HepG2 (cell line): ENCODE measurements around the gene KCNK7. TPM values are rescaled to one million over a fixed set of nuclear protein-coding genes. Genes with fewer than 3 reads are reported as not detected.

Source experiments
- ATAC-seq: fragments of 200-7000 bp; cut with Tn5 transposase; 3 replicates; pipeline ENCODE4 v1.9.1; 2020; ENCODE audit warnings: mild to moderate bottlenecking, moderate library complexity
- BruUV-seq: library from RNA; stranded (reverse); fragments of 400-500 nt; replicated peaks from 2 replicates; lab custom pipeline; 2021; lab: Mats Ljungman, UMichigan
- CTCF ChIA-PET: fragments of 300-600 bp; formaldehyde crosslinking; extraction: SDS; loops from one replicate; lab custom pipeline; 2021; ENCODE audit warnings: low total read pairs, inconsistent platforms, low intra/inter-chr PET ratio; lab: Yijun Ruan, JAX
- POLR2A ChIA-PET: fragments of 350-600 bp; sonication (Branson Sonifier 250); formaldehyde crosslinking; loops from one replicate; lab custom pipeline; 2020; ENCODE audit warnings: antibody characterized with exemption, inconsistent platforms; lab: Yijun Ruan, JAX
- DNase-seq: peaks from one replicate; pipeline ENCODE4 v3.0.0-alpha.2; 2015; ENCODE audit warnings: low spot score
- FAIRE-seq: peaks from 3 replicates; lab custom pipeline; 2011; peaks lifted over from hg19 to GRCh38; lab: Jason Lieb, UNC
- H2AFZ ChIP-seq: one replicate; pipeline ENCODE4 v1.6.1; 2011; ENCODE audit warnings: low read length, inconsistent platforms
- H3K27ac ChIP-seq: fragments of 300-600 bp; 3 replicates; pipeline ENCODE4 v1.8.0; 2011; ENCODE audit warnings: mixed run types, mild to moderate bottlenecking, mixed read lengths, low read length, inconsistent platforms; ENCODE audit not compliant: insufficient read depth; ENCODE audit errors: extremely low read length
- H3K27me3 ChIP-seq, 2 experiments: fragments of 200-600 bp in 1 of 2; 2 replicates in 1 of 2; 3 replicates in 1 of 2; pipeline versions ENCODE4 v1.6.0 to v1.8.0; 2011; ENCODE audit warnings: low read length in 2 of 2, mild to moderate bottlenecking in 2 of 2, moderate library complexity in 2 of 2, inconsistent platforms in 1 of 2; ENCODE audit not compliant: insufficient read depth in 2 of 2, control insufficient read depth in 1 of 2
- H3K36me3 ChIP-seq, 2 experiments: fragments of 200-600 bp in 1 of 2; replicated peaks in 1 of 2; 2 replicates in 1 of 2; 3 replicates in 1 of 2; pipeline versions ENCODE4 v1.5.1 to v1.8.0; 2011; ENCODE audit warnings: low read length in 2 of 2, inconsistent platforms in 1 of 2; ENCODE audit not compliant: insufficient read depth in 2 of 2, control insufficient read depth in 1 of 2
- H3K4me1 ChIP-seq: 2 replicates; pipeline ENCODE4 v1.5.1; 2012; ENCODE audit warnings: low read length, inconsistent platforms; ENCODE audit not compliant: insufficient read depth
- H3K4me2 ChIP-seq: 2 replicates; pipeline ENCODE4 v1.6.0; 2011; ENCODE audit warnings: low read depth, low read length, inconsistent platforms
- H3K4me3 ChIP-seq, 3 experiments: fragments of 200-600 bp in 1 of 3; sonication (generic), shearing (Covaris generic) in 1 of 3; replicated peaks in 1 of 3; 2 replicates each; pipeline ENCODE4 v1.5.1; 2011 to 2016; ENCODE audit warnings: low read length in 3 of 3, inconsistent platforms in 2 of 3, low read depth in 2 of 3, mild to moderate bottlenecking in 2 of 3, control low read depth in 1 of 3, mixed read lengths in 1 of 3; ENCODE audit not compliant: insufficient read depth in 1 of 3
- H3K79me2 ChIP-seq: one replicate; pipeline ENCODE4 v1.6.1; 2011; ENCODE audit warnings: low read length, inconsistent platforms; ENCODE audit not compliant: insufficient read depth
- H3K9ac ChIP-seq: 2 replicates; pipeline ENCODE4 v1.6.0; 2011; ENCODE audit warnings: mild to moderate bottlenecking, low read depth, low read length, inconsistent platforms; ENCODE audit not compliant: insufficient read depth
- H3K9me3 ChIP-seq: 2 replicates; pipeline ENCODE4 v1.5.1; 2012; ENCODE audit warnings: mild to moderate bottlenecking, low read length
- H4K20me1 ChIP-seq: 2 replicates; pipeline ENCODE4 v1.6.0; 2011; ENCODE audit warnings: inconsistent platforms, mild to moderate bottlenecking, low read length, moderate library complexity; ENCODE audit not compliant: insufficient read depth
- AGO2 ChIP-seq: fragments of 200-400 bp; formaldehyde crosslinking; optimal IDR thresholded peaks from 2 replicates; pipeline ENCODE3; 2017; ENCODE audit warnings: mild to moderate bottlenecking, low read depth, low read length, moderate library complexity
- EP300 ChIP-seq, 3 experiments: sonication (generic) in 1 of 3; formaldehyde crosslinking in 1 of 3; IDR thresholded peaks; 2 replicates each; pipeline versions ENCODE4 v1.5.1 to v1.6.1; 2011 to 2020; ENCODE audit warnings: low read depth in 2 of 3, low read length in 2 of 3, borderline replicate concordance in 1 of 3, improper control_type of control experiment in 1 of 3, mild to moderate bottlenecking in 1 of 3, missing genetic modification reagents in 1 of 3, moderate library complexity in 1 of 3
- HDAC6 ChIP-seq: fragments of 200-600 bp; sonication (generic); IDR thresholded peaks from 2 replicates; pipeline ENCODE4 v1.7.0; 2017; ENCODE audit warnings: mild to moderate bottlenecking, antibody characterized with exemption, low read length, low read depth
- HIVEP1 ChIP-seq: sonication (generic); formaldehyde crosslinking; IDR thresholded peaks from 2 replicates; pipeline ENCODE4 v1.4.0; 2020; ENCODE audit warnings: mild to moderate bottlenecking, missing genetic modification reagents
- IKZF4 ChIP-seq: sonication (generic); formaldehyde crosslinking; IDR thresholded peaks from 2 replicates; pipeline ENCODE4 v1.5.1; 2020; ENCODE audit warnings: borderline replicate concordance, mild to moderate bottlenecking, low read depth, missing genetic modification reagents; ENCODE audit errors: not compliant biosample characterization
- MATR3 ChIP-seq: sonication (generic); formaldehyde crosslinking; IDR thresholded peaks from 2 replicates; pipeline ENCODE4 v1.4.0; 2020; ENCODE audit warnings: missing genetic modification reagents
- NKX3-1 ChIP-seq: sonication (generic); formaldehyde crosslinking; IDR thresholded peaks from 2 replicates; pipeline ENCODE4 v1.5.0; 2020; ENCODE audit warnings: missing genetic modification reagents
- NR1H2 ChIP-seq: sonication (generic); formaldehyde crosslinking; IDR thresholded peaks from 2 replicates; pipeline ENCODE4 v1.8.1; 2022; ENCODE audit warnings: low read depth, missing genetic modification reagents, borderline replicate concordance
- PCBP1 ChIP-seq: fragments of 200-400 bp; formaldehyde crosslinking; IDR thresholded peaks from 2 replicates; pipeline ENCODE4 v1.6.1; 2017; ENCODE audit warnings: mild to moderate bottlenecking, low read depth, low read length, borderline replicate concordance
- POLR2AphosphoS2 ChIP-seq: IDR thresholded peaks from 2 replicates; pipeline ENCODE4 v1.6.1; 2011; ENCODE audit warnings: low read depth, low read length, improper control_type of control experiment
- RBFOX2 ChIP-seq: fragments of 200-400 bp; formaldehyde crosslinking; IDR thresholded peaks from 2 replicates; pipeline ENCODE4 v1.6.1; 2017; ENCODE audit warnings: low read depth, mild to moderate bottlenecking, low read length
- RFXAP ChIP-seq: sonication (generic); formaldehyde crosslinking; IDR thresholded peaks from 2 replicates; pipeline ENCODE4 v1.4.0; 2020; ENCODE audit warnings: missing genetic modification reagents, borderline replicate concordance
- SMARCC2 ChIP-seq: fragments of 450-650 bp; IDR thresholded peaks from 2 replicates; pipeline ENCODE4 v1.6.1; 2017; ENCODE audit warnings: antibody characterized with exemption, mild to moderate bottlenecking
- SP2 ChIP-seq: sonication (generic); formaldehyde crosslinking; IDR thresholded peaks from 2 replicates; pipeline ENCODE4 v1.5.1; 2020; ENCODE audit warnings: mild to moderate bottlenecking, missing genetic modification reagents
- ZNF563 ChIP-seq: sonication (generic); formaldehyde crosslinking; IDR thresholded peaks from 2 replicates; pipeline ENCODE4 v1.8.0; 2022; ENCODE audit warnings: mild to moderate bottlenecking, moderate library complexity, missing genetic modification reagents
- ZNF576 ChIP-seq: sonication (generic); formaldehyde crosslinking; IDR thresholded peaks from 2 replicates; pipeline ENCODE4 v1.4.0; 2020; ENCODE audit warnings: mild to moderate bottlenecking, missing genetic modification reagents
- ZNF691 ChIP-seq: sonication (generic); formaldehyde crosslinking; IDR thresholded peaks from 2 replicates; pipeline ENCODE4 v1.4.0; 2020; ENCODE audit warnings: missing genetic modification reagents, low read depth, mild to moderate bottlenecking, borderline replicate concordance
- ZNF839 ChIP-seq: sonication (generic); formaldehyde crosslinking; IDR thresholded peaks from 2 replicates; pipeline ENCODE4 v1.4.0; 2020; ENCODE audit warnings: missing genetic modification reagents, mild to moderate bottlenecking, borderline replicate concordance
- WGBS: methylation state at CpG from one replicate; pipeline ENCODE4 v1.1.6; 2017; ENCODE audit warnings: low lambda C conversion rate; 5-methylcytosine and 5-hydroxymethylcytosine counted together
- in situ Hi-C: cut with HindIII; loops from 2 replicates; pipeline ENCODE4 v1.10.0; 2017; ENCODE audit warnings: low pct_unique_long_range_greater_than_20kb; ENCODE audit not compliant: extremely low pct_ligation_motif_present
- intact Hi-C: fragments of 100-400 bp; cut with micrococcal nuclease; formaldehyde crosslinking; loops from one replicate; pipeline ENCODE4 v1.10.0; 2022; ENCODE audit not compliant: unreplicated experiment
- polyA plus RNA-seq, 8 experiments: library from polyadenylated mRNA; depleted of rRNA in 3 of 8; stranded (reverse) in 7 of 8; unstranded in 1 of 8; fragments of >200 nt; fragmentation: Illumina TruSeq in 4 of 8; extraction: Trizol in 4 of 8; gene quantifications; 2 replicates each; pipeline versions ENCODE4 v1.2.1 to v1.2.3, GENCODE V29; 2011 to 2016; ENCODE audit warnings: low read depth in 4 of 8, missing spikeins in 1 of 8, mixed read lengths in 1 of 8; ENCODE audit not compliant: insufficient read depth in 1 of 8
- total RNA-seq, 5 experiments: library from RNA; depleted of rRNA; stranded (reverse); fragments of >200 nt; fragmentation: Illumina TruSeq; extraction: Trizol; gene quantifications; 2 replicates each; pipeline ENCODE4 v1.2.3, GENCODE V29; 2016; ENCODE audit warnings: low read depth in 1 of 5

KCNK7 gene
- total and polyA plus RNA-seq, 2 of the 13 experiments (the other 11 are each of a cell fraction or from before 2014, with no cell fraction given) = 0.11 TPM; not detected in 1

- no peak overlapping the region for H3K4me2 ChIP-seq
- no peaks in the 10 kb centered on the region; a peak in 1 of 5 replicates for H3K27me3 ChIP-seq
- H2AFZ ChIP-seq = no peak overlapping the region
- FAIRE-seq (no peak), DNase-seq (no peak), ATAC-seq (no peak)
- WGBS = 90% methylated on average over 5 of the region's 5 CpGs
- no peak overlapping the region for H3K27ac ChIP-seq
- ChIA-PET POLR2A (interaction anchor here (1.0 to 1.7 kb wide), 5 partner anchors 12 to 53 kb away, joined by 3 to 5 read pairs (median 4); partner anchors contain the start of genes KCNK7, RELA and SIPA1), CTCF (no interaction called here)
- peaks cover 37% of the 10 kb centered on the region for H3K4me1 ChIP-seq
- no peak overlapping the region for H3K9ac ChIP-seq
- no peak for TF ChIP-seq ZNF563 (CRISPR knock-in tag)
- TF ChIP-seq IKZF4 (CRISPR knock-in tag) = no peak
- TF ChIP-seq RBFOX2 = peak; percentile 60
- TF ChIP-seq AGO2 = peak; percentile 65
- no peak for TF ChIP-seq ZNF839 (CRISPR knock-in tag)
- BruUV-seq = no TSS peak
- H3K9me3 ChIP-seq = no peaks in the 10 kb centered on the region
- intact Hi-C loops = no loop called here
- in situ Hi-C loops = loop anchor here (5.0 kb wide), 1 partner anchor 32 kb away; the partner anchor contains the start of gene EHBP1L1
- H3K36me3 ChIP-seq = peaks cover 29 to 61% of the 10 kb centered on the region in 2 experiments
- H3K4me3 ChIP-seq = no peak overlapping the region
- peaks cover 21% of the 10 kb centered on the region; the same call in 1 of the 2 replicates for H4K20me1 ChIP-seq
- peaks cover 49% of the 10 kb centered on the region for H3K79me2 ChIP-seq
Observed at GRCh38 chr11:65609665-65610064, 14.1 kb upstream of the KCNK7 start.

GRCh38 chr11:65609229-65609628 lies 13.6 kb upstream of the KCNK7 start:
- ATAC-seq = no peak
- H3K4me3 ChIP-seq = no peak overlapping the region
- DNase-seq = no peak
- H3K9me3 ChIP-seq = no peaks in the 10 kb centered on the region
- no peak overlapping the region for H3K4me2 ChIP-seq
- FAIRE-seq = no peak
- no peaks in the 10 kb centered on the region; a peak in 1 of 5 replicates for H3K27me3 ChIP-seq
- H3K9ac ChIP-seq = no peak overlapping the region
- 91% methylated on average over 3 of the region's 3 CpGs for WGBS
- peaks cover 46% of the 10 kb centered on the region for H3K79me2 ChIP-seq
- in situ Hi-C loops = no loop called here
- H2AFZ ChIP-seq = no peak overlapping the region
- intact Hi-C loops = no loop called here
- H3K36me3 ChIP-seq = peaks cover 29 to 65% of the 10 kb centered on the region in 2 experiments
- CTCF ChIA-PET = no interaction called here
- H3K27ac ChIP-seq = no peak overlapping the region
- POLR2A ChIA-PET = interaction anchor here (1.0 to 1.7 kb wide), 3 partner anchors 15 to 54 kb away, joined by 3 to 5 read pairs (median 4); partner anchors contain the start of genes RELA and SIPA1
- BruUV-seq = no TSS peak
- H3K4me1 ChIP-seq = peaks cover 37% of the 10 kb centered on the region
- H4K20me1 ChIP-seq = peaks cover 21% of the 10 kb centered on the region; the same call in 1 of the 2 replicates
- TF ChIP-seq HIVEP1 (CRISPR knock-in tag) (no peak), RFXAP (CRISPR knock-in tag) (no peak), SMARCC2 (no peak), ZNF691 (CRISPR knock-in tag) (no peak), EP300 (IDR thresholded peaks at IDR 0.05; ENCODE audit: low read depth in 2 of 2, low read length in 2 of 2) (no peak), EP300 (CRISPR knock-in tag; IDR thresholded peaks at IDR 0.05; ENCODE audit: borderline replicate concordance) (no peak), MATR3 (CRISPR knock-in tag) (no peak), HDAC6 (no peak), ZNF576 (CRISPR knock-in tag) (no peak), NR1H2 (CRISPR knock-in tag) (no peak), SP2 (CRISPR knock-in tag) (no peak), POLR2AphosphoS2 (no peak), NKX3-1 (CRISPR knock-in tag) (no peak), PCBP1 (no peak)
